Colon (tissue), 2 donors: ENCODE data around the gene LRRC45.
"Not testable (repeated sequence)": the region's sequence is repeated elsewhere in the genome, so short reads cannot be mapped to it uniquely, and the experiment has no call there.

Experiments used
- FAIRE-seq: peaks from 2 replicates; lab custom pipeline; 2012; peaks lifted over from hg19 to GRCh38; lab: Jason Lieb, UNC
- donor health status: control.
- donor health status: control.

The LRRC45 gene

GRCh38 chr17:82022981-82023446 lies at the start of gene LRRC45:
Gene LRRC45 (plus strand): TSS chr17:82023305. CDS start chr17:82023644, 339 bp downstream.
- peak; percentile 82 for FAIRE-seq

GRCh38 chr17:81973432-81973831 lies 49.7 kb upstream of the LRRC45 start:
- FAIRE-seq, result no peak

- no peak for FAIRE-seq
Measured at GRCh38 chr17:81976332-81977210, 46.5 kb upstream of the LRRC45 start.

GRCh38 chr17:81977211-81977808 lies 45.8 kb upstream of the LRRC45 start, which contains the start of gene ASPSCR1:
Gene ASPSCR1 (plus strand): TSS chr17:81977629. CDS start chr17:81977647, 18 bp downstream.
- FAIRE-seq, result no peak

- FAIRE-seq, result no peak
Measured at GRCh38 chr17:81978524-81979298, 44.4 kb upstream of the LRRC45 start.

GRCh38 chr17:81980122-81980521 lies 43.0 kb upstream of the LRRC45 start:
- FAIRE-seq, result no peak

- FAIRE-seq, result no peak
Measured at GRCh38 chr17:81980707-81981343, 42.3 kb upstream of the LRRC45 start.

- FAIRE-seq, result not testable (repeated sequence)
Measured at GRCh38 chr17:81981511-81981910, 41.6 kb upstream of the LRRC45 start.

GRCh38 chr17:81983011-81983638 lies 40.0 kb upstream of the LRRC45 start:
- no peak for FAIRE-seq

- no peak for FAIRE-seq
Measured at GRCh38 chr17:81983639-81984373, 39.3 kb upstream of the LRRC45 start.

GRCh38 chr17:81984773-81985410 lies 38.2 kb upstream of the LRRC45 start:
- no peak for FAIRE-seq

GRCh38 chr17:81986606-81987005 lies 36.5 kb upstream of the LRRC45 start:
- no peak for FAIRE-seq

- FAIRE-seq, result no peak
Measured at GRCh38 chr17:81987161-81987770, 35.8 kb upstream of the LRRC45 start.

GRCh38 chr17:81990836-81991683 lies 32.0 kb upstream of the LRRC45 start:
- no peak for FAIRE-seq

- no peak for FAIRE-seq
Measured at GRCh38 chr17:81991684-81992305, 31.3 kb upstream of the LRRC45 start.

- no peak for FAIRE-seq
Measured at GRCh38 chr17:81992306-81993102, 30.6 kb upstream of the LRRC45 start.
